HEK293 (cell line): ENCODE results near the gene LHFPL4.

ENCODE experiments used
- CTCF ChIA-PET: fragments of 350-600 bp; formaldehyde crosslinking; extraction: SDS; loops from one replicate; lab custom pipeline; 2021; ENCODE audit warnings: antibody characterized with exemption; lab: Yijun Ruan, JAX
- POLR2A ChIA-PET: fragments of 300-600 bp; formaldehyde crosslinking; extraction: SDS; loops from one replicate; lab custom pipeline; 2020; ENCODE audit warnings: antibody characterized with exemption, inconsistent platforms; lab: Yijun Ruan, JAX
- H3K27ac ChIP-seq: fragments of 200-500 bp; sonication (Bioruptor generic); 2 replicates; pipeline ENCODE4 v1.5.1; 2014; ENCODE audit warnings: low read depth, low read length, control low read depth, inconsistent platforms; ENCODE audit errors: extremely low read depth
- H3K36me3 ChIP-seq, 2 experiments: fragments of 200-500 bp in 1 of 2; sonication (Bioruptor generic) in 1 of 2; 1 replicate in 1 of 2; 2 replicates in 1 of 2; pipeline ENCODE4 v1.5.1; 2014 to 2017; ENCODE audit warnings: inconsistent platforms in 2 of 2, low read length in 2 of 2; ENCODE audit not compliant: control insufficient read depth in 2 of 2, insufficient read depth in 1 of 2
- H3K4me1 ChIP-seq: fragments of 200-500 bp; sonication (Bioruptor generic); 2 replicates; pipeline ENCODE4 v1.5.1; 2014; ENCODE audit warnings: mild to moderate bottlenecking, low read length, inconsistent platforms; ENCODE audit not compliant: control insufficient read depth, insufficient read depth
- H3K4me3 ChIP-seq: 2 replicates; pipeline ENCODE4 v1.5.1; 2011; ENCODE audit warnings: low read depth, mild to moderate bottlenecking, control low read depth, low read length, moderate library complexity
- H3K9me3 ChIP-seq: fragments of 200-500 bp; sonication (Bioruptor generic); 2 replicates; pipeline ENCODE4 v1.5.1; 2014; ENCODE audit warnings: low read depth, low read length, inconsistent platforms; ENCODE audit not compliant: control insufficient read depth, insufficient read depth
- BCL11B ChIP-seq: fragments of 450-650 bp; formaldehyde crosslinking; IDR thresholded peaks from 2 replicates; pipeline ENCODE4 v1.5.1; 2016; ENCODE audit warnings: low read depth, missing biosample characterization, missing genetic modification characterization
- SCRT1 ChIP-seq: fragments of 450-650 bp; formaldehyde crosslinking; IDR thresholded peaks from 2 replicates; pipeline ENCODE4 v1.5.1; 2016; ENCODE audit warnings: missing biosample characterization, missing genetic modification characterization, borderline replicate concordance
- TCF7L2 ChIP-seq: IDR thresholded peaks from 2 replicates; pipeline ENCODE4 v1.6.1; 2011; ENCODE audit warnings: low read depth, mild to moderate bottlenecking, inconsistent platforms, low read length, moderate library complexity, borderline replicate concordance
- ZBTB17 ChIP-seq: fragments of 450-650 bp; formaldehyde crosslinking; IDR thresholded peaks from 2 replicates; pipeline ENCODE4 v1.5.1; 2016; ENCODE audit warnings: missing biosample characterization, missing genetic modification characterization
- ZBTB48 ChIP-seq: fragments of 450-650 bp; formaldehyde crosslinking; IDR thresholded peaks from 2 replicates; pipeline ENCODE4 v1.5.1; 2016; ENCODE audit warnings: missing biosample characterization, missing genetic modification characterization
- ZBTB7A ChIP-seq: fragments of 450-650 bp; formaldehyde crosslinking; IDR thresholded peaks from 2 replicates; pipeline ENCODE4 v1.5.1; 2016; ENCODE audit warnings: low read depth, missing biosample characterization, missing genetic modification characterization
- ZNF202 ChIP-seq: fragments of 450-650 bp; formaldehyde crosslinking; IDR thresholded peaks from 2 replicates; pipeline ENCODE4 v1.5.1; 2016; ENCODE audit warnings: missing biosample characterization, missing genetic modification characterization, borderline replicate concordance
- ZNF354C ChIP-seq: fragments of 450-650 bp; formaldehyde crosslinking; IDR thresholded peaks from 2 replicates; pipeline ENCODE4 v1.5.1; 2016; ENCODE audit warnings: missing biosample characterization, missing genetic modification characterization, low read depth, borderline replicate concordance
- ZNF366 ChIP-seq: fragments of 450-650 bp; formaldehyde crosslinking; conservative IDR thresholded peaks from 2 replicates; pipeline ENCODE4 v1.5.1; 2016; ENCODE audit warnings: missing biosample characterization, missing genetic modification characterization
- ZNF391 ChIP-seq: fragments of 450-650 bp; formaldehyde crosslinking; IDR thresholded peaks from 2 replicates; pipeline ENCODE4 v1.5.1; 2016; ENCODE audit warnings: low read depth, missing biosample characterization, missing genetic modification characterization, borderline replicate concordance
- ZNF48 ChIP-seq: fragments of 450-650 bp; formaldehyde crosslinking; IDR thresholded peaks from 2 replicates; pipeline ENCODE4 v1.5.1; 2016; ENCODE audit warnings: missing biosample characterization, missing genetic modification characterization
- TF ChIP-seq, protein P1 (sequence below): fragments of 450-650 bp; formaldehyde crosslinking; IDR thresholded peaks from 2 replicates; pipeline ENCODE4 v1.5.1; 2016; ENCODE audit warnings: missing biosample characterization, missing genetic modification characterization
- TF ChIP-seq, protein P2 (sequence below): fragments of 450-650 bp; formaldehyde crosslinking; IDR thresholded peaks from 2 replicates; pipeline ENCODE4 v1.5.1; 2016; ENCODE audit warnings: missing biosample characterization, missing genetic modification characterization
- TF ChIP-seq, protein P3 (sequence below): fragments of 450-650 bp; formaldehyde crosslinking; optimal IDR thresholded peaks from 2 replicates; pipeline ENCODE3; 2016; ENCODE audit warnings: missing biosample characterization, mild to moderate bottlenecking, missing genetic modification characterization
- TF ChIP-seq, protein P4 (sequence below): fragments of 450-650 bp; formaldehyde crosslinking; IDR thresholded peaks from 2 replicates; pipeline ENCODE4 v1.5.1; 2016; ENCODE audit warnings: missing biosample characterization, missing genetic modification characterization
- TF ChIP-seq, protein P5 (sequence below): fragments of 450-650 bp; formaldehyde crosslinking; IDR thresholded peaks from 2 replicates; pipeline ENCODE4 v1.5.1; 2016; ENCODE audit warnings: missing biosample characterization, missing genetic modification characterization
- TF ChIP-seq, protein P6 (sequence below): fragments of 450-650 bp; formaldehyde crosslinking; IDR thresholded peaks from 2 replicates; pipeline ENCODE4 v1.5.1; 2017; ENCODE audit warnings: missing biosample characterization, missing genetic modification characterization
- TF ChIP-seq, protein P7 (sequence below): fragments of 450-650 bp; formaldehyde crosslinking; IDR thresholded peaks from 2 replicates; pipeline ENCODE4 v1.5.1; 2016; ENCODE audit warnings: missing biosample characterization, missing genetic modification characterization

Gene LHFPL4

DNA sequence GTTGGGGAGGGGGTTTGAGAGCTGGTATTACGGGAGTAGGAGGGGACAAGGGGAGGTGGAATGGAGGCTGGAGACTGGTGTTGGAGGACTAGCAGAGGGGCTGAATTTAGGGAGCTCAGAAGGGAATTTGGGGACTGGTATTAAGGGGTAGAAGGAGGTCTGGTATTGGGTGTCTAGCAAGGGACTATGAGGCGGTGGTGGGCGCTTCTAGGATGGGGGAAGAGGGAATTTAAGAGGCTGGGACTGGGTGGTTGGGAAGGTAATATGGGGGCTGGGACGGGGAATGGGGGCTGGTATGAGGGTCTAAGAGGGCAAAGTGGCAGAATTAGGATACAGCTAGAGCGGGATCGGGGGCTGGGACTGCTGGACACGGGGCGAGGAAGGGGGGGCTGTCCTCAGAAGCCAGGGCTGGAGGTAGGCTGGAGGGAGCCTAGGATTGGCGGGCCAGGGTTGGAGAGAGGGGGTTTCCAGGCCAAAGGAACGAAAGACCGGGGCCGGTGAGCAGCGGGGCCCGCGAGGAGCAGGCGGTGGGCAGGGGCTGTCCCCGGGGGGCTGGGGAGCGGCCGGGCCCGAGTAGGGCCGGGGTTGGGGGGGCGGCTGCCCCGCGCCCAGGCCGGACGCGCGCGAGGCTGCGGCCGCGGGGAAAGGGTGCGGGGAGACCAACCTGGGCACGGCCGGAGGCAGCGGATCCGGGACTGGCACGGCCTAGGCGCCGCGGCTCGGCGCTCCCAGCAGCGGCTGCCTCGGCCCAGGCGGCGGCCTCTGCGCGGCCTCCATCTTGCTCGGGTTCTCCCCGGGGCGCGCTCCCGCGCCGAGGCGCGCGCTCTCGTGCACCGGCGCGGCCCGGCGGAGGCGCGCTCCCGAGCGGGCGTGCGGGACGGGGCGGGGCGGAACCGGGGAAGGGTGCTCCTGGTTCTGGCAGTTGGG is at the start of gene LHFPL4:
TSS of gene LHFPL4 (minus strand) at position 802 of the 927 bp plus-strand sequence. CDS start 1,143 bp downstream, outside the sequence.
- no peaks in the 10 kb centered on the region for H3K9me3 ChIP-seq
- TF ChIP-seq ZBTB7A (no peak), ZBTB48 (tag by site-specific recombination) (0 out of 2 replicates have a peak, but pooled peaks have one; percentile 37)
- TF ChIP-seq, protein P1, sequence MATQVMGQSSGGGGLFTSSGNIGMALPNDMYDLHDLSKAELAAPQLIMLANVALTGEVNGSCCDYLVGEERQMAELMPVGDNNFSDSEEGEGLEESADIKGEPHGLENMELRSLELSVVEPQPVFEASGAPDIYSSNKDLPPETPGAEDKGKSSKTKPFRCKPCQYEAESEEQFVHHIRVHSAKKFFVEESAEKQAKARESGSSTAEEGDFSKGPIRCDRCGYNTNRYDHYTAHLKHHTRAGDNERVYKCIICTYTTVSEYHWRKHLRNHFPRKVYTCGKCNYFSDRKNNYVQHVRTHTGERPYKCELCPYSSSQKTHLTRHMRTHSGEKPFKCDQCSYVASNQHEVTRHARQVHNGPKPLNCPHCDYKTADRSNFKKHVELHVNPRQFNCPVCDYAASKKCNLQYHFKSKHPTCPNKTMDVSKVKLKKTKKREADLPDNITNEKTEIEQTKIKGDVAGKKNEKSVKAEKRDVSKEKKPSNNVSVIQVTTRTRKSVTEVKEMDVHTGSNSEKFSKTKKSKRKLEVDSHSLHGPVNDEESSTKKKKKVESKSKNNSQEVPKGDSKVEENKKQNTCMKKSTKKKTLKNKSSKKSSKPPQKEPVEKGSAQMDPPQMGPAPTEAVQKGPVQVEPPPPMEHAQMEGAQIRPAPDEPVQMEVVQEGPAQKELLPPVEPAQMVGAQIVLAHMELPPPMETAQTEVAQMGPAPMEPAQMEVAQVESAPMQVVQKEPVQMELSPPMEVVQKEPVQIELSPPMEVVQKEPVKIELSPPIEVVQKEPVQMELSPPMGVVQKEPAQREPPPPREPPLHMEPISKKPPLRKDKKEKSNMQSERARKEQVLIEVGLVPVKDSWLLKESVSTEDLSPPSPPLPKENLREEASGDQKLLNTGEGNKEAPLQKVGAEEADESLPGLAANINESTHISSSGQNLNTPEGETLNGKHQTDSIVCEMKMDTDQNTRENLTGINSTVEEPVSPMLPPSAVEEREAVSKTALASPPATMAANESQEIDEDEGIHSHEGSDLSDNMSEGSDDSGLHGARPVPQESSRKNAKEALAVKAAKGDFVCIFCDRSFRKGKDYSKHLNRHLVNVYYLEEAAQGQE (tag by site-specific recombination), result 0 out of 2 replicates have a peak, but pooled peaks have one; percentile 26
- TF ChIP-seq, protein P2, sequence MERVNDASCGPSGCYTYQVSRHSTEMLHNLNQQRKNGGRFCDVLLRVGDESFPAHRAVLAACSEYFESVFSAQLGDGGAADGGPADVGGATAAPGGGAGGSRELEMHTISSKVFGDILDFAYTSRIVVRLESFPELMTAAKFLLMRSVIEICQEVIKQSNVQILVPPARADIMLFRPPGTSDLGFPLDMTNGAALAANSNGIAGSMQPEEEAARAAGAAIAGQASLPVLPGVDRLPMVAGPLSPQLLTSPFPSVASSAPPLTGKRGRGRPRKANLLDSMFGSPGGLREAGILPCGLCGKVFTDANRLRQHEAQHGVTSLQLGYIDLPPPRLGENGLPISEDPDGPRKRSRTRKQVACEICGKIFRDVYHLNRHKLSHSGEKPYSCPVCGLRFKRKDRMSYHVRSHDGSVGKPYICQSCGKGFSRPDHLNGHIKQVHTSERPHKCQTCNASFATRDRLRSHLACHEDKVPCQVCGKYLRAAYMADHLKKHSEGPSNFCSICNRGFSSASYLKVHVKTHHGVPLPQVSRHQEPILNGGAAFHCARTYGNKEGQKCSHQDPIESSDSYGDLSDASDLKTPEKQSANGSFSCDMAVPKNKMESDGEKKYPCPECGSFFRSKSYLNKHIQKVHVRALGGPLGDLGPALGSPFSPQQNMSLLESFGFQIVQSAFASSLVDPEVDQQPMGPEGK (tag by site-specific recombination), result peak; percentile 21; the same call in 1 of the 2 replicates
- TF ChIP-seq, protein P3, sequence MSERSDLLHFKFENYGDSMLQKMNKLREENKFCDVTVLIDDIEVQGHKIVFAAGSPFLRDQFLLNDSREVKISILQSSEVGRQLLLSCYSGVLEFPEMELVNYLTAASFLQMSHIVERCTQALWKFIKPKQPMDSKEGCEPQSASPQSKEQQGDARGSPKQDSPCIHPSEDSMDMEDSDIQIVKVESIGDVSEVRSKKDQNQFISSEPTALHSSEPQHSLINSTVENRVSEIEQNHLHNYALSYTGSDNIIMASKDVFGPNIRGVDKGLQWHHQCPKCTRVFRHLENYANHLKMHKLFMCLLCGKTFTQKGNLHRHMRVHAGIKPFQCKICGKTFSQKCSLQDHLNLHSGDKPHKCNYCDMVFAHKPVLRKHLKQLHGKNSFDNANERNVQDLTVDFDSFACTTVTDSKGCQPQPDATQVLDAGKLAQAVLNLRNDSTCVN (tag by site-specific recombination), result peak; percentile 54
- TF ChIP-seq, all 188 proteins: peak for 4
- ChIA-PET POLR2A (no interaction called here), CTCF (interaction anchor here (0.6 kb wide), 1 partner anchor 1397 kb away, joined by 3 read pairs; no protein-coding TSS in a partner anchor)
- Histone ChIP-seq H3K4me3 (peak within 1 kb of the TSS; percentile 54), H3K36me3 (no peaks in the 10 kb centered on the region), H3K4me1 (no peaks in the 10 kb centered on the region), H3K27ac (peak within 1 kb of the TSS; percentile 16; the same call in 1 of the 2 replicates)

DNA sequence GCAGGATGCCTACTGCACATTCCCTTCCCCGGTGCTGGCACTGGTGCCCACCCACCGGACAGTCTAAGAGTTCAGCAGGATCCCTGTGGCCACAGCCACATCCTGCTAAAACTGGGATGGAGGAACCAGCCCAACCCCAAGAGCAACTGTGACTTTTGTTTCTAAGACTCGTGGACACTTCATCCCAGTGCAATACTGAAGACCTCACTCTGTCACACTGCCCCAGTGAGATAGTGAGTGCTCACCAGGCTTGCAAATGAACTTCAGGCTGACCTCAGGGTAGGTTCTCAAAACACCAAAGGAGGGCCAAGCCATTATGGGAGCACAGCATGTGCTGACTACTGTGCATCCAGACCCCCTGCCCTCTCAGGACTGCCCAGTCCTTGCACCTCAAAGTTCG is 49.0 kb upstream of the LHFPL4 start:
- CTCF ChIA-PET, result interaction anchor here (0.5 kb wide), 1 partner anchor 270 kb away, joined by 3 read pairs; no protein-coding TSS in a partner anchor
- Histone ChIP-seq H3K27ac (no peak overlapping the region), H3K4me1 (no peaks in the 10 kb centered on the region), H3K36me3 (no peaks in the 10 kb centered on the region), H3K4me3 (no peak overlapping the region), H3K9me3 (no peaks in the 10 kb centered on the region)
- POLR2A ChIA-PET, result no interaction called here
- TF ChIP-seq ZNF354C (tag by site-specific recombination), result no peak
- TF ChIP-seq ZNF48 (tag by site-specific recombination), result no peak
- no peak for TF ChIP-seq ZNF366
- TF ChIP-seq, protein P4, sequence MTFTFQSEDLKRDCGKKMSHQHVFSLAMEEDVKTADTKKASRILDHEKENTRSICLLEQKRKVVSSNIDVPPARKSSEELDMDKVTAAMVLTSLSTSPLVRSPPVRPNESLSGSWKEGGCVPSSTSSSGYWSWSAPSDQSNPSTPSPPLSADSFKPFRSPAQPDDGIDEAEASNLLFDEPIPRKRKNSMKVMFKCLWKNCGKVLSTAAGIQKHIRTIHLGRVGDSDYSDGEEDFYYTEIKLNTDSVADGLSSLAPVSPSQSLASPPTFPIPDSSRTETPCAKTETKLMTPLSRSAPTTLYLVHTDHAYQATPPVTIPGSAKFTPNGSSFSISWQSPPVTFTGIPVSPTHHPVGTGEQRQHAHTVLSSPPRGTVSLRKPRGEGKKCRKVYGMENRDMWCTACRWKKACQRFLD (tag by site-specific recombination), result no peak
- TF ChIP-seq, protein P5, sequence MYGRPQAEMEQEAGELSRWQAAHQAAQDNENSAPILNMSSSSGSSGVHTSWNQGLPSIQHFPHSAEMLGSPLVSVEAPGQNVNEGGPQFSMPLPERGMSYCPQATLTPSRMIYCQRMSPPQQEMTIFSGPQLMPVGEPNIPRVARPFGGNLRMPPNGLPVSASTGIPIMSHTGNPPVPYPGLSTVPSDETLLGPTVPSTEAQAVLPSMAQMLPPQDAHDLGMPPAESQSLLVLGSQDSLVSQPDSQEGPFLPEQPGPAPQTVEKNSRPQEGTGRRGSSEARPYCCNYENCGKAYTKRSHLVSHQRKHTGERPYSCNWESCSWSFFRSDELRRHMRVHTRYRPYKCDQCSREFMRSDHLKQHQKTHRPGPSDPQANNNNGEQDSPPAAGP (tag by site-specific recombination), result no peak
- no peak for TF ChIP-seq ZNF391 (tag by site-specific recombination)
- TF ChIP-seq, protein P6, sequence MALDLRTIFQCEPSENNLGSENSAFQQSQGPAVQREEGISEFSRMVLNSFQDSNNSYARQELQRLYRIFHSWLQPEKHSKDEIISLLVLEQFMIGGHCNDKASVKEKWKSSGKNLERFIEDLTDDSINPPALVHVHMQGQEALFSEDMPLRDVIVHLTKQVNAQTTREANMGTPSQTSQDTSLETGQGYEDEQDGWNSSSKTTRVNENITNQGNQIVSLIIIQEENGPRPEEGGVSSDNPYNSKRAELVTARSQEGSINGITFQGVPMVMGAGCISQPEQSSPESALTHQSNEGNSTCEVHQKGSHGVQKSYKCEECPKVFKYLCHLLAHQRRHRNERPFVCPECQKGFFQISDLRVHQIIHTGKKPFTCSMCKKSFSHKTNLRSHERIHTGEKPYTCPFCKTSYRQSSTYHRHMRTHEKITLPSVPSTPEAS (tag by site-specific recombination), result no peak
- TF ChIP-seq ZNF202 (tag by site-specific recombination), result no peak
- TF ChIP-seq BCL11B (tag by site-specific recombination), result no peak
- no peak for TF ChIP-seq TCF7L2
- no peak for TF ChIP-seq SCRT1
- TF ChIP-seq, protein P7, sequence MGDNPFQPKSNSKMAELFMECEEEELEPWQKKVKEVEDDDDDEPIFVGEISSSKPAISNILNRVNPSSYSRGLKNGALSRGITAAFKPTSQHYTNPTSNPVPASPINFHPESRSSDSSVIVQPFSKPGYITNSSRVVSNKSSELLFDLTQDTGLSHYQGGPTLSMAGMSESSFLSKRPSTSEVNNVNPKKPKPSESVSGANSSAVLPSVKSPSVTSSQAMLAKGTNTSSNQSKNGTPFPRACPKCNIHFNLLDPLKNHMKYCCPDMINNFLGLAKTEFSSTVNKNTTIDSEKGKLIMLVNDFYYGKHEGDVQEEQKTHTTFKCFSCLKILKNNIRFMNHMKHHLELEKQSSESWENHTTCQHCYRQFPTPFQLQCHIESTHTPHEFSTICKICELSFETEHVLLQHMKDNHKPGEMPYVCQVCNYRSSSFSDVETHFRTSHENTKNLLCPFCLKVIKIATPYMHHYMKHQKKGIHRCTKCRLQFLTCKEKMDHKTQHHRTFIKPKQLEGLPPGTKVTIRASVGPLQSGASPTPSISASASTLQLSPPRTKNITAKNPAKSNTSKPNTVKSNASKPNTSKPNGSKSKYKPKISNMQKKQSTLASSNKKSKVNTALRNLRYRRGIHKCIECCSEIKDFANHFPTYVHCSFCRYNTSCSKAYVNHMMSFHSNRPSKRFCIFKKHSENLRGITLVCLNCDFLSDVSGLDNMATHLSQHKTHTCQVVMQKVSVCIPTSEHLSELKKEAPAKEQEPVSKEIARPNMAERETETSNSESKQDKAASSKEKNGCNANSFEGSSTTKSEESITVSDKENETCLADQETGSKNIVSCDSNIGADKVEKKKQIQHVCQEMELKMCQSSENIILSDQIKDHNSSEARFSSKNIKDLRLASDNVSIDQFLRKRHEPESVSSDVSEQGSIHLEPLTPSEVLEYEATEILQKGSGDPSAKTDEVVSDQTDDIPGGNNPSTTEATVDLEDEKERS (tag by site-specific recombination), result no peak
- TF ChIP-seq ZBTB17, result no peak
